Activated CD4-positive, alpha-beta memory T cell treated with anti-CD3 and anti-CD28 coated beads, Interleukin-2, amount 10 ng/mL, durations not matched to agents 7 days and 5 days (primary cell): ENCODE results near the gene TMEM167B. TPM values are rescaled to one million over a fixed set of nuclear protein-coding genes. Genes with fewer than 3 reads are reported as not detected.
"Not testable (repeated sequence)": the region's sequence is repeated elsewhere in the genome, so short reads cannot be mapped to it uniquely, and the experiment has no call there.

Source experiments
- CTCF ChIA-PET: fragments of 350-600 bp; sonication (Branson Sonifier 250); formaldehyde crosslinking; loops from one replicate; lab custom pipeline; 2021; ENCODE audit warnings: antibody characterized with exemption, inconsistent platforms; lab: Charles Lee
- POLR2A ChIA-PET: fragments of 350-600 bp; sonication (Branson Sonifier 250); formaldehyde crosslinking; loops from one replicate; lab custom pipeline; 2021; ENCODE audit warnings: antibody characterized with exemption; lab: Charles Lee
- DNase-seq: peaks from one replicate; pipeline ENCODE4 v3.0.0-alpha.2; 2020
- H3K27ac Mint-ChIP-seq: one replicate; pipeline ENCODE4 v1.8.0; 2021; ENCODE audit warnings: mild to moderate bottlenecking, mixed read lengths
- H3K27me3 Mint-ChIP-seq: one replicate; pipeline ENCODE4 v1.8.0; 2021; ENCODE audit warnings: mixed read lengths
- H3K36me3 Mint-ChIP-seq: one replicate; pipeline ENCODE4 v1.8.0; 2021; ENCODE audit warnings: low read depth, mixed read lengths
- H3K4me1 Mint-ChIP-seq: one replicate; pipeline ENCODE4 v1.8.0; 2021; ENCODE audit warnings: mixed read lengths
- H3K4me3 Mint-ChIP-seq: one replicate; pipeline ENCODE4 v1.8.0; 2021; ENCODE audit warnings: mild to moderate bottlenecking, mixed read lengths
- H3K9me3 Mint-ChIP-seq: one replicate; pipeline ENCODE4 v1.8.0; 2021; ENCODE audit warnings: mixed read lengths
- total RNA-seq, 2 experiments: library from RNA; stranded (reverse); gene quantifications; one replicate each; pipeline ENCODE4 v1.2.3, GENCODE V29; 2021

The TMEM167B gene
- total RNA-seq, 2 experiments from 2014 or later, result 29.6 to 31.8 TPM

DNA sequence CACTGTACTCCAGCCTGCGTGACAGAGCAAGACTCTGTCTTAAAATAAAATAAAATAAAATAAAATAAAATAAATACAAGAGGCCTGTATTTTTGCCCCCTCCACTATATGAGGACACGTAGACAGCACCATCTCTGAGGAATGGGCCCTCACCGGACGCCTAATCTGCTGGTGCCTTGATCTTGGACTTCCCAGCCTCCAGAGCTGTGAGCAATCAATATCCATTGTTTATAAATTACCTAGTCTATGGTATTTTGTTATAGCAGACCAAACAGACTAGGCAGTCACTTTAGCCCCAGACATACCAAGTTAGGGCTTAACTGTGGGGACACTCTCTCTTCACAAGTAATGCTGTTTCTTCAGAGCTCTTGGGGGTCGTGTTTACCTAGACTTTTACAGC is 29.8 kb downstream of the TMEM167B start:
- H3K4me1 Mint-ChIP-seq, result peaks cover 6% of the 10 kb centered on the region
- CTCF ChIA-PET, result interaction anchor here (2.4 kb wide), 1 partner anchor 8 kb away, joined by 7 read pairs; a partner anchor contains a TSS
- POLR2A ChIA-PET, result no interaction called here
- no peak overlapping the region for H3K4me3 Mint-ChIP-seq
- no peak overlapping the region for H3K27ac Mint-ChIP-seq
- H3K36me3 Mint-ChIP-seq, result no peaks in the 10 kb centered on the region
- DNase-seq, result no peak
- peaks cover 4% of the 10 kb centered on the region for H3K27me3 Mint-ChIP-seq
- H3K9me3 Mint-ChIP-seq, result no peaks in the 10 kb centered on the region

DNA sequence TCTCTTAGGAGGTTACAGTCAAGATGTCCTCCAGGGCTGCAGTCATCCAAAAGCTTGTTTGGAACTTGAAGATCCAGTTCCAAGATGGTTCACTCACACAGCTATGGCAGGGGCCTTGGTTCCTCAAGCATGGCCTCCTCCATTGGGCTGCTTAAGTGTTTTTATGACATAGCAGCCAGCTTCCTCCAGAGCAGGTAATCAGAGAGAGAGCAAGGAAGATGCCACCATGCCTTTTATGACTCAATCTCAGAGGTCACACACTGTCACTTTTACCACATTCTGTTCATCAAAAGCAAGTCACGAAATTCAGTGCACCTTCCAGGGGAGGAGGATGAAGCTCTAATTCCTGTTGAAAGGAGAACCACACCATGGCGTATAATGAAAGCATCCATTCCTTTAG is 40.5 kb downstream of the TMEM167B start:
- no peaks in the 10 kb centered on the region for H3K27me3 Mint-ChIP-seq
- peaks cover 6% of the 10 kb centered on the region for H3K4me1 Mint-ChIP-seq
- ChIA-PET POLR2A (interaction anchor here (1.1 kb wide), 1 partner anchor 18 kb away, joined by 3 read pairs; the partner anchor contains the start of gene ELAPOR1), CTCF (interaction anchor here (1.5 kb wide), 1 partner anchor 17 kb away, joined by 5 read pairs; the partner anchor contains the start of gene ELAPOR1)
- H3K9me3 Mint-ChIP-seq, result no peaks in the 10 kb centered on the region
- H3K4me3 Mint-ChIP-seq, result no peak overlapping the region
- DNase-seq, result no peak
- H3K27ac Mint-ChIP-seq, result no peak overlapping the region
- H3K36me3 Mint-ChIP-seq, result no peaks in the 10 kb centered on the region

- Mint-ChIP-seq H3K4me3 (no peak overlapping the region), H3K36me3 (no peaks in the 10 kb centered on the region), H3K27me3 (no peaks in the 10 kb centered on the region), H3K27ac (no peak overlapping the region), H3K9me3 (no peaks in the 10 kb centered on the region), H3K4me1 (peaks cover 6% of the 10 kb centered on the region)
- ChIA-PET POLR2A (no interaction called here), CTCF (interaction anchor here (1.5 kb wide), 1 partner anchor 18 kb away, joined by 5 read pairs; the partner anchor contains the start of gene ELAPOR1)
- DNase-seq, result no peak
Measured at GRCh38 chr1:109131800-109132199, 41.2 kb downstream of the TMEM167B start.

DNA sequence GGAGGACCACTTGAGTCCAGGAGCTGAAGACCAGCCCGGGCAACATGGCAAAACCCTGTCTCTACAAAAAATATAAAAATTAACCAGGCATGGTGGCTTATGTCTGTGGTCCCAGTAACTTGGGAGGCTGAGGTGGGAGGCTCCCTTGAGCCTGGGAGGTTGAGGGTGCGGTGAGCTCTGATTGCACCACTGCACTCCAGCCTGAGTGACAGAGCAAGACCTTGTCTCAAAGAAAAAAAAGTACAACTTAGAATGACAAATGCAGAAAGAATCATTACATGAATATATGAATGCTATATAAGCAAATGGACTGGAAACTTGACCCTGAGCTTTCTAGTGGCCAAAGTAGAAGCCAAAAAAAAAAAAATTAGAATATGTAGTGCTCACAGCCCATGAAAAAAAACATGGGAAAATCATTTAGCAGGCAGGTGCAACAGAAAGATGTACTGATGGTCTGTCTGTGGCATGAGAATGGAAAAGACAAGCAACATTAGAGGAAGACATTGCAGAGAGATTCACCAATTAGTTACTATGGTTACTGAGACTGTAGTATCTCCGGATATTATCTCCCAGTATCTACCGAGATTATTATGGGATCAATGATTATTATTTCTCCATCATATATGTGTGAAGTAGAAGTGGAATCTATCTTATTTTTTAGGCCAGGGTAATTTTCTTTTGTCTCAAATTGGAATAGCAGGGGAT is 42.6 kb downstream of the TMEM167B start:
- no peak overlapping the region for H3K4me3 Mint-ChIP-seq
- no peak overlapping the region for H3K27ac Mint-ChIP-seq
- peaks cover 6% of the 10 kb centered on the region for H3K4me1 Mint-ChIP-seq
- DNase-seq, result no peak
- no peaks in the 10 kb centered on the region for H3K36me3 Mint-ChIP-seq
- no peaks in the 10 kb centered on the region for H3K27me3 Mint-ChIP-seq
- ChIA-PET POLR2A (no interaction called here), CTCF (no interaction called here)
- no peaks in the 10 kb centered on the region for H3K9me3 Mint-ChIP-seq

GRCh38 chr1:109133815-109134214 is 43.3 kb downstream of the TMEM167B start:
- H3K4me3 Mint-ChIP-seq, result no peak overlapping the region
- no peaks in the 10 kb centered on the region for H3K27me3 Mint-ChIP-seq
- H3K9me3 Mint-ChIP-seq, result no peaks in the 10 kb centered on the region
- H3K27ac Mint-ChIP-seq, result no peak overlapping the region
- peaks cover 6% of the 10 kb centered on the region for H3K4me1 Mint-ChIP-seq
- H3K36me3 Mint-ChIP-seq, result no peaks in the 10 kb centered on the region
- POLR2A ChIA-PET, result no interaction called here
- CTCF ChIA-PET, result interaction anchor here (1.5 kb wide), 1 partner anchor 21 kb away, joined by 3 read pairs; a partner anchor contains a TSS
- DNase-seq, result no peak

DNA sequence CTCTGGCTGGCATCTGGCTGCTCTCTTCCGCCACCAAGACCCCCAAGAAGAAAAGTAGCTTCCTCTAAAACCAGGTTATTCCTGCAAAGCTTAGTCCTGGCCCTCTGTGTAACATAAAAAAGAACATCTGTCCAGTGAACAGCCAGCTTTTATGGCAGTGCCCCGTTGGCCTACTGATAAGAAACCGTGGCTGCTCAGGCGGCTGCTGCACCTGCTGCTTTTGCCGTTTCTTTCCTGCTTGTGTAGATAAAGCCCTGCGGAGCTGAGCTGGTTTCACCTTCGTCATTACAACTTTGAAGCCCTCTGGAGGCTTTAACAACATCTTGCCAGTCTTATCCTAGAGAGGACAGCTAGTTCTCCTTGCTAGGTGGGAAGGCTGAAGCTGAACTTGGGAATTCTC is 43.9 kb downstream of the TMEM167B start:
- Mint-ChIP-seq H3K36me3 (no peaks in the 10 kb centered on the region), H3K27me3 (no peaks in the 10 kb centered on the region), H3K27ac (no peak overlapping the region), H3K4me3 (no peak overlapping the region), H3K4me1 (peaks cover 6% of the 10 kb centered on the region), H3K9me3 (no peaks in the 10 kb centered on the region)
- no peak for DNase-seq
- CTCF ChIA-PET, result interaction anchor here (1.5 kb wide), 1 partner anchor 22 kb away, joined by 3 read pairs; a partner anchor contains a TSS
- POLR2A ChIA-PET, result no interaction called here

DNA sequence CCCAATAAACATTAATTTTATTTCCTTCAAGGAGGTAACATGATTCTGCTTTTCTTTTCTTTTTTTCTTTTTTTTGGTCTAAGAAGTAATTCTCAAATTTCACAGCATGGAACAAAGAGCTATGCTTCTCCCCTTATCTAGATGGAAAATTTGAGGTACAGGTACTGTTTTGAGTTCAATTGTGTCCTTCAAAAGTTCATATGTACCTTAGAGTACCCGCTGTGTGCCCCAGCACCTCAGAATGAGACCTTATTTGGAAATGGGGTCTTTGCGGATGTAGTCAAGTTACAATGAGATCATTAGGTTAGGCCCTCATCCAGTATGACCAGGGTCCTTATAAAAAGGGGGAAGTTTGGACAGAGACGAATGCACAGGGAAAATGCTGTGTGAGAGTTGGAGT is 45.4 kb downstream of the TMEM167B start:
- Mint-ChIP-seq H3K9me3 (no peaks in the 10 kb centered on the region), H3K27ac (no peak overlapping the region), H3K36me3 (no peaks in the 10 kb centered on the region), H3K4me3 (no peak overlapping the region), H3K27me3 (no peaks in the 10 kb centered on the region), H3K4me1 (peaks cover 6% of the 10 kb centered on the region)
- ChIA-PET POLR2A (no interaction called here), CTCF (no interaction called here)
- no peak for DNase-seq

DNA sequence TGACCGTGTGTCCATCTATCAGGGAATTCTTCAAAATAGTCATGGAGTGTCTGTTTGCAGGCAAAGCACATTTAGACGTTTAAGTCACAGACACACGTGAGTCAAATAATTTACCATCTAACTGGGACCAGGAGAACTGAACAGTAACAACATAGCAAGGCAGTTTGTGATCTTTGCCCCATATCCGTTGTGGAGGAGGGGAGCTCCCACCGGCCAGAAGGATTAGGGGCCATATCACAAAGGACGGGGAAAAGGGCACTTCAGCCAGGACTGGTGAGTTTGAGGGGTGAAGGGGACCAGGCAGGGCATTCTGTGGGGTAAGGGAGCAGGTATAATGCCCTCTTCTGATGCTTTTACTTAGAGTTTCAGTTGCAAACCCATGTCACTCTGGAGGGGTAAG is 46.2 kb downstream of the TMEM167B start:
- POLR2A ChIA-PET, result no interaction called here

DNA sequence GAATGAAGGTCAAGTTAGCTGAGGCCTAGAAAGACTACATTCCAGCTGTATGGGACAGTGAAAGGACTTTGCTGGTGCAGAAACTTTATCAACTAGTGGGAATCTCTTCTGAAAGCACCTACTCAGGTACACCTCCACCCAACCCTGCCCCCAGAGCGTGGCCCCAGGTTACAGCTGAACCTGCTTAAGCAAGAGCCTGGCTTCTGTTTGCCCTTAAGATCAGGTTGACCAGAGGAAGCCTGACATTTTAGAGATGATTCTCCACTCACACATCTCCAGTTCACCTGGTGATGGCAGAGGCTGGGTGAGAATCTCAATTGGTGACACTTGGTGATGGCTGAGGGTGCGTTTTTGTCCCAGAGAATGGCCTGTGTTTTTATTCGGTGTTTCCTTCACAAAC is 47.4 kb downstream of the TMEM167B start:
- ChIA-PET POLR2A (no interaction called here), CTCF (no interaction called here)

More for the DNA sequence above, 46.2 kb downstream of the TMEM167B start:
- no peak overlapping the region for H3K27ac Mint-ChIP-seq
- no peaks in the 10 kb centered on the region for H3K9me3 Mint-ChIP-seq
- no peaks in the 10 kb centered on the region for H3K36me3 Mint-ChIP-seq
- CTCF ChIA-PET, result no interaction called here
- no peaks in the 10 kb centered on the region for H3K27me3 Mint-ChIP-seq
- no peak overlapping the region for H3K4me3 Mint-ChIP-seq
- peaks cover 3% of the 10 kb centered on the region for H3K4me1 Mint-ChIP-seq
- DNase-seq, result no peak

DNA sequence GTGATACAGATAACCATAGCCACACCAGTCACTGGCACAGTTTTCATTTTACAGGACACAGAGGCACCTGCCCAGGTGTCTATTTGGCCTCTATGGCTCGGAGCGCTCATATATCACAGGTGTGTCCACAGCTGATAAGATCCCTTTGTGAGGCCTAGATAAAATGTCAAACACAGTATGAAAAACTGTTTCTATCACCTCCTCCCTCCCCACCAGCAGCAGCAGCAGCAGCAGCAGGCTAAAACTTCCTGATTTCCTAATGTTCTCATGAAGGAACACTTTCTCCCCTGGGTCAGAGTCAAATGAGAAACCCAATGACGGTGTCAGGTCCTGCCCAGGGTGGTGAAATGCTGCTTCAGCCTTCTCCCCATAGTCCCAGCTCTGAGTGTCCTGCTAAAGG is 47.8 kb downstream of the TMEM167B start:
- CTCF ChIA-PET, result no interaction called here
- DNase-seq, result no peak
- no peak overlapping the region for H3K4me3 Mint-ChIP-seq

More for the DNA sequence above, 47.4 kb downstream of the TMEM167B start:
- H3K27me3 Mint-ChIP-seq, result no peaks in the 10 kb centered on the region
- H3K27ac Mint-ChIP-seq, result no peak overlapping the region
- H3K4me1 Mint-ChIP-seq, result peaks cover 3% of the 10 kb centered on the region
- no peaks in the 10 kb centered on the region for H3K36me3 Mint-ChIP-seq
- no peaks in the 10 kb centered on the region for H3K9me3 Mint-ChIP-seq
- H3K4me3 Mint-ChIP-seq, result no peak overlapping the region
- DNase-seq, result no peak

DNA sequence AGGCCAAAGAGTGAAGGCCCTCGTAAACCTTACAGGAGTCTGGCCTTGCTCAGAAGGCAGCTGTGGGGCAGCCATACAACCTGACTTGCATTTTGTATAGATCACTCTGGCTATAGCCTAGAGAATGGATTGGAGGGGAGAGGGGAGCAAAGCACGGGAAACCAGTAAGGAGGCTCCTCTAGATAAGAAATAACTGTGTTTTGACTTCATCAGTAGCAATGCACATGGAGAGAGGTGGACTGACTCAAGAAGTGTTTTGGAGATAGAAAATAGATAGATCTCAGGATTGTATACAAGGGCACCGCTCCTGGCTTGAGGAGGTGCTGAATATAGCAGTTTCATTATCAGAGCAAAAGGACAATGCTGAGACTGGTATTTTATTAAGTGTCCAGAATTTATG is 49.8 kb downstream of the TMEM167B start:
- ChIA-PET CTCF (no interaction called here), POLR2A (no interaction called here)
- Mint-ChIP-seq H3K27me3 (no peaks in the 10 kb centered on the region), H3K4me3 (no peak overlapping the region), H3K9me3 (no peaks in the 10 kb centered on the region), H3K27ac (no peak overlapping the region), H3K4me1 (no peaks in the 10 kb centered on the region), H3K36me3 (no peaks in the 10 kb centered on the region)
- DNase-seq, result no peak

More for the DNA sequence above, 47.8 kb downstream of the TMEM167B start:
- POLR2A ChIA-PET, result no interaction called here
- H3K27me3 Mint-ChIP-seq, result no peaks in the 10 kb centered on the region
- H3K9me3 Mint-ChIP-seq, result no peaks in the 10 kb centered on the region
- no peak overlapping the region for H3K27ac Mint-ChIP-seq
- H3K4me1 Mint-ChIP-seq, result peaks cover 3% of the 10 kb centered on the region
- no peaks in the 10 kb centered on the region for H3K36me3 Mint-ChIP-seq

DNA sequence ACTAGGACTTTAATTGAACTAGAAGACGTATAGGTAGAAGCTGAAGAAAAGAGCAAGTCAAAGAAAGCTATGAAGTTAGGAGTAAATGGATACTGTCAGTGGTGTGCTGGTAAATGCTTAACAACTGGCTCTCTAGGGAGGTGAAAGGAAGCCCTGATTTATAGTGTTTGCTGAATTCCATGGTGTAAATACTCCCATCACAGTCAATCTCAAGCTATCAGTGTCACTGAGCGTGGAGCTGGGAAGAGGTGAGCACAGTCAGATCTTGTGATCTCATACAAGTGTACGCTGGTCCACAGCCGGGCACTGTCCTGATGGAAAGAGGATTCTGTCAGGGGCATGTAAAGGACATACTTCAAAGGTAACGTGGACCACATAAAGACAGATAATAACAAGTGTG is 51.7 kb downstream of the TMEM167B start:
- no peaks in the 10 kb centered on the region for H3K36me3 Mint-ChIP-seq
- H3K4me1 Mint-ChIP-seq, result no peaks in the 10 kb centered on the region
- H3K4me3 Mint-ChIP-seq, result no peak overlapping the region
- H3K27ac Mint-ChIP-seq, result no peak overlapping the region
- POLR2A ChIA-PET, result no interaction called here
- CTCF ChIA-PET, result no interaction called here
- no peaks in the 10 kb centered on the region for H3K9me3 Mint-ChIP-seq
- no peaks in the 10 kb centered on the region for H3K27me3 Mint-ChIP-seq
- DNase-seq, result no peak

DNA sequence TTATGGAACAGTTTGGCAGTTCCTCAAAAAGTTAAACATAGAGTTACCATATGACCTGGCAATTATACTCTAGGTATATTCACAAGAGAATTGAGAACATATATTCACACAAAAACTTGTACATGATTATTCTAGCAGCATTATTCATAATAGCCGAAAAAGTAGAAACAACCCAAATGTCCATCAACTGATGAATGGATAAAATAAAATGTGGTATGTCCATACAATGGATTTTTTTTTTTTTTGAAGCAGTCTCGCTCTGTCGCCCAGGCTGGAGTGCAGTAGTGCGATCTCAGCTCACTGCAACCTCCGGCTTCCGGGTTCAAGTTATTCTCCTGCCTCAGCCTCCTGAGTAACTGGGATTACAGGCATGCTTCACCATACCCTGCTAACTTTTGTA is 52.2 kb downstream of the TMEM167B start:
- H3K4me3 Mint-ChIP-seq, H3K27ac Mint-ChIP-seq, H3K36me3 Mint-ChIP-seq, H3K4me1 Mint-ChIP-seq, POLR2A ChIA-PET, H3K27me3 Mint-ChIP-seq, DNase-seq, CTCF ChIA-PET, H3K9me3 Mint-ChIP-seq: not testable (repeated sequence)
